OCI-LY7 (cell line): ENCODE measurements around the gene MCEE.

Experiments used
- CTCF ChIP-seq: fragments of 200-600 bp; sonication (generic); conservative IDR thresholded peaks from 2 replicates; pipeline ENCODE4 v1.5.1; 2014; ENCODE audit warnings: mild to moderate bottlenecking, antibody characterized with exemption, low read length, moderate library complexity, mixed read lengths
- EZH2phosphoT487 ChIP-seq: fragments of 200-600 bp; sonication (generic); IDR thresholded peaks from 2 replicates; pipeline ENCODE4 v1.6.1; 2018; ENCODE audit warnings: low read depth, borderline replicate concordance, mild to moderate bottlenecking, mixed run types, antibody characterized with exemption, low read length, moderate library complexity, mixed read lengths

GRCh38 chr2:71173096-71173495, 43.1 kb upstream of the MCEE start:
- no peak for TF ChIP-seq CTCF
- no peak for TF ChIP-seq EZH2phosphoT487
